PC-9 (cell line): Measurements from ENCODE around the gene CDT1. TPM values are rescaled to one million over a fixed set of nuclear protein-coding genes. Genes with fewer than 3 reads are reported as not detected.

Experiments
- BruUV-seq: library from RNA; stranded (reverse); fragments of 400-500 nt; replicated peaks from 2 replicates; lab custom pipeline; 2021; lab: Mats Ljungman, UMichigan
- CTCF ChIA-PET: fragments of 300-600 bp; sonication (Branson Sonifier 250); formaldehyde crosslinking; loops from one replicate; lab custom pipeline; 2022; ENCODE audit warnings: antibody characterized with exemption; lab: Charles Lee
- POLR2A ChIA-PET: fragments of 300-600 bp; sonication (Branson Sonifier 250); formaldehyde crosslinking; loops from one replicate; lab custom pipeline; 2022; ENCODE audit warnings: antibody characterized with exemption; ENCODE audit not compliant: unreplicated experiment; lab: Charles Lee
- DNase-seq, 2 experiments: peaks; one replicate each; pipeline versions ENCODE4 v3.0.0 to v3.0.0-alpha.2; 2015 to 2022; ENCODE audit warnings: mixed read lengths in 1 of 2
- H2AFZ ChIP-seq: fragments of 200-600 bp; sonication (generic); 2 replicates; pipeline ENCODE4 v1.8.1; 2017; ENCODE audit warnings: antibody characterized with exemption
- H3F3A ChIP-seq: fragments of 200-600 bp; sonication (generic); 2 replicates; pipeline ENCODE4 v1.8.1; 2017; ENCODE audit warnings: antibody characterized with exemption, mild to moderate bottlenecking, low read depth; ENCODE audit not compliant: insufficient read depth
- H3K27ac ChIP-seq: fragments of 200-600 bp; sonication (generic); 2 replicates; pipeline ENCODE4 v1.6.1; 2016; ENCODE audit warnings: mixed run types
- H3K27me3 ChIP-seq: fragments of 200-600 bp; sonication (generic); 2 replicates; pipeline ENCODE4 v1.6.1; 2016; ENCODE audit warnings: low read depth, mixed run types; ENCODE audit not compliant: insufficient read depth
- H3K36me3 ChIP-seq: fragments of 200-600 bp; sonication (generic); 2 replicates; pipeline ENCODE4 v1.6.1; 2016; ENCODE audit warnings: low read depth, mixed run types
- H3K4me1 ChIP-seq: fragments of 200-600 bp; sonication (generic); replicated peaks from 2 replicates; pipeline ENCODE4 v1.6.1; 2016; ENCODE audit warnings: mixed run types; ENCODE audit not compliant: insufficient read depth
- H3K4me2 ChIP-seq: fragments of 200-600 bp; sonication (generic); 2 replicates; pipeline ENCODE4 v1.6.1; 2017; ENCODE audit warnings: mixed run types
- H3K4me3 ChIP-seq: fragments of 200-600 bp; sonication (generic); 2 replicates; pipeline ENCODE4 v1.6.1; 2016; ENCODE audit warnings: mixed run types
- H3K79me2 ChIP-seq: fragments of 200-600 bp; sonication (generic); 2 replicates; pipeline ENCODE4 v1.6.1; 2017; ENCODE audit warnings: low read depth, mixed run types
- H3K9me2 ChIP-seq: fragments of 200-600 bp; sonication (generic); 2 replicates; pipeline ENCODE4 v1.8.1; 2017; ENCODE audit warnings: mild to moderate bottlenecking; ENCODE audit not compliant: insufficient read depth
- H3K9me3 ChIP-seq: fragments of 200-600 bp; sonication (generic); 2 replicates; pipeline ENCODE4 v1.8.1; 2016; ENCODE audit warnings: low read depth; ENCODE audit not compliant: insufficient read depth
- H4K20me1 ChIP-seq: fragments of 200-600 bp; sonication (generic); 2 replicates; pipeline ENCODE4 v1.8.1; 2017; ENCODE audit not compliant: insufficient read depth
- CTCF ChIP-seq: fragments of 200-600 bp; sonication (generic); conservative IDR thresholded peaks from 2 replicates; pipeline ENCODE4 v1.6.1; 2017; ENCODE audit warnings: mixed run types, antibody characterized with exemption, mild to moderate bottlenecking, moderate library complexity
- EZH2 ChIP-seq: fragments of 200-600 bp; sonication (generic); IDR thresholded peaks from 2 replicates; pipeline ENCODE4 v1.8.0; 2017; ENCODE audit warnings: antibody characterized with exemption, low read depth
- intact Hi-C: fragments of 100-400 bp; cut with micrococcal nuclease; formaldehyde crosslinking; loops from one replicate; pipeline ENCODE4 v1.10.0; 2022; ENCODE audit not compliant: unreplicated experiment
- total RNA-seq: library from RNA; stranded (reverse); gene quantifications from 2 replicates; pipeline ENCODE4 v1.2.3, GENCODE V29; 2021

Gene CDT1
- total RNA-seq, 1 experiment from 2014 or later: 73.2 TPM

GRCh38 chr16:88827727-88828126 lies 24.1 kb downstream of the CDT1 start:
- no peak overlapping the region for H3K27ac ChIP-seq
- ChIA-PET CTCF (no interaction called here), POLR2A (no interaction called here)
- no peaks in the 10 kb centered on the region for H3K9me2 ChIP-seq
- no peaks in the 10 kb centered on the region for H3K79me2 ChIP-seq
- intact Hi-C loops: no loop called here
- no peaks in the 10 kb centered on the region for H4K20me1 ChIP-seq
- H3K36me3 ChIP-seq: no peaks in the 10 kb centered on the region
- H3F3A ChIP-seq: no peaks in the 10 kb centered on the region
- H3K4me1 ChIP-seq: no peaks in the 10 kb centered on the region
- no peaks in the 10 kb centered on the region for H3K9me3 ChIP-seq
- H3K4me2 ChIP-seq: no peak overlapping the region
- no TSS peak for BruUV-seq
- no peak overlapping the region for H3K4me3 ChIP-seq
- H2AFZ ChIP-seq: no peak overlapping the region
- H3K27me3 ChIP-seq: no peaks in the 10 kb centered on the region
- DNase-seq: no peak
- TF ChIP-seq EZH2 (no peak), CTCF (no peak)

GRCh38 chr16:88828711-88829110 lies 25.1 kb downstream of the CDT1 start:
- Histone ChIP-seq H3K9me3 (no peaks in the 10 kb centered on the region), H3K9me2 (no peaks in the 10 kb centered on the region), H3K27ac (no peak overlapping the region), H3K36me3 (no peaks in the 10 kb centered on the region), H3K4me1 (no peaks in the 10 kb centered on the region), H4K20me1 (no peaks in the 10 kb centered on the region), H2AFZ (no peak overlapping the region), H3F3A (no peaks in the 10 kb centered on the region), H3K4me3 (no peak overlapping the region), H3K27me3 (no peaks in the 10 kb centered on the region), H3K4me2 (no peak overlapping the region), H3K79me2 (no peaks in the 10 kb centered on the region)
- TF ChIP-seq EZH2: no peak
- no peak for TF ChIP-seq CTCF
- no peak for DNase-seq
- BruUV-seq: no TSS peak
- ChIA-PET CTCF (no interaction called here), POLR2A (no interaction called here)
- intact Hi-C loops: no loop called here

GRCh38 chr16:88830258-88830657 lies 26.7 kb downstream of the CDT1 start:
- intact Hi-C loops: no loop called here
- no peaks in the 10 kb centered on the region for H3F3A ChIP-seq
- H2AFZ ChIP-seq: no peak overlapping the region
- no peaks in the 10 kb centered on the region for H3K79me2 ChIP-seq
- DNase-seq: no peak
- no peaks in the 10 kb centered on the region for H3K9me2 ChIP-seq
- POLR2A ChIA-PET: interaction anchor here (0.5 kb wide), 1 partner anchor 363 kb away, joined by 15 read pairs; no protein-coding TSS in a partner anchor
- no peaks in the 10 kb centered on the region for H3K27me3 ChIP-seq
- H3K27ac ChIP-seq: no peak overlapping the region
- TF ChIP-seq CTCF: no peak
- TF ChIP-seq EZH2: no peak
- CTCF ChIA-PET: no interaction called here
- H3K36me3 ChIP-seq: no peaks in the 10 kb centered on the region
- H4K20me1 ChIP-seq: no peaks in the 10 kb centered on the region
- no peaks in the 10 kb centered on the region for H3K9me3 ChIP-seq
- BruUV-seq: no TSS peak
- H3K4me1 ChIP-seq: no peaks in the 10 kb centered on the region
- no peak overlapping the region for H3K4me3 ChIP-seq
- H3K4me2 ChIP-seq: no peak overlapping the region
